DMS114 treated with DMSO at 0.1 percent for 48 hours (cell line): ENCODE data around the gene CMIP.

ENCODE experiments used
- DNase-seq: peaks from one replicate; lab custom pipeline; 2025; ENCODE audit not compliant: unreplicated experiment; lab: John Stamatoyannopoulos, UW

CMIP gene

DNA sequence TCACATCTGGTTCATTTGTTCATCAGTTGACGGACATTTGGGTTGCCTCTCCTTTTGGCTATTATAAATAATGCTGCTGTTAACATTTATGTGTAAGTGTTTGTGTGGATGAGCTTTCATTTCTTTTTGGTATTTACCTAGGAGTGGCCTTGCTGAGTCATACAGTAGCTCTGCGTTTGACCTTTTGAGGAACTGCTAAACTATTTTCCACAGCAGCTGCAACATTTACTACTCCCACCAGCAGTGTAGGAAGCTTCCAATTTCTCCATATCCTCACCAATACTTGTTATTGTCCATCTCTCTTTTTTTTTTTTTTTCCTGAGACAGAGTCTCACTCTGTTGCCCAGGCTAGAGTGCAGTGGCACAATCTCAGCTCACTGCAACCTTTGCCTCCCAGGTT is 313.8 kb downstream of the CMIP start:
- DNase-seq = no peak
